ENCODE results near the gene RHBG. TPM values are rescaled to one million over a fixed set of nuclear protein-coding genes. Genes with fewer than 3 reads are reported as not detected.

Gene RHBG
- polyA plus RNA-seq, 1 experiment = not detected

GRCh38 chr1:156430866-156431265, 61.9 kb downstream of the RHBG start:
- DNase-seq (ENCODE audit: low read depth, low spot score) = no peak
- ChIA-PET CTCF (interaction anchor here (1.1 to 2.4 kb wide), 3 partner anchors 15 to 45 kb away, joined by 6 to 13 read pairs (median 11); no protein-coding TSS in a partner anchor), POLR2A (no interaction called here)
- H3K4me3 ChIP-seq (ENCODE audit: low read depth, low read length) = no peak overlapping the region
- peaks cover 96% of the 10 kb centered on the region for H3K27me3 ChIP-seq (ENCODE audit: control insufficient read depth, insufficient read depth, low read length)
- TF ChIP-seq CTCF (IDR thresholded peaks at IDR 0.05; ENCODE audit: low read depth, low read length) = no peak
- H3K9me3 ChIP-seq (ENCODE audit: control insufficient read depth, insufficient read depth, low read length) = no peaks in the 10 kb centered on the region; the same call in 1 of the 2 replicates
- H3K27ac ChIP-seq (ENCODE audit: low read depth, low read length) = no peak overlapping the region

GRCh38 chr1:156431366-156431765, 62.4 kb downstream of the RHBG start:
- no peaks in the 10 kb centered on the region; the same call in 1 of the 2 replicates for H3K9me3 ChIP-seq (ENCODE audit: control insufficient read depth, insufficient read depth, low read length)
- no peak for TF ChIP-seq CTCF (IDR thresholded peaks at IDR 0.05; ENCODE audit: low read depth, low read length)
- no peak for DNase-seq (ENCODE audit: low read depth, low spot score)
- ChIA-PET POLR2A (no interaction called here), CTCF (interaction anchor here (1.1 to 4.6 kb wide), 3 partner anchors 15 to 45 kb away, joined by 6 to 27 read pairs (median 11); no protein-coding TSS in a partner anchor)
- no peak overlapping the region for H3K27ac ChIP-seq (ENCODE audit: low read depth, low read length)
- H3K4me3 ChIP-seq (ENCODE audit: low read depth, low read length) = no peak overlapping the region
- peaks cover 95% of the 10 kb centered on the region for H3K27me3 ChIP-seq (ENCODE audit: control insufficient read depth, insufficient read depth, low read length)

DNA sequence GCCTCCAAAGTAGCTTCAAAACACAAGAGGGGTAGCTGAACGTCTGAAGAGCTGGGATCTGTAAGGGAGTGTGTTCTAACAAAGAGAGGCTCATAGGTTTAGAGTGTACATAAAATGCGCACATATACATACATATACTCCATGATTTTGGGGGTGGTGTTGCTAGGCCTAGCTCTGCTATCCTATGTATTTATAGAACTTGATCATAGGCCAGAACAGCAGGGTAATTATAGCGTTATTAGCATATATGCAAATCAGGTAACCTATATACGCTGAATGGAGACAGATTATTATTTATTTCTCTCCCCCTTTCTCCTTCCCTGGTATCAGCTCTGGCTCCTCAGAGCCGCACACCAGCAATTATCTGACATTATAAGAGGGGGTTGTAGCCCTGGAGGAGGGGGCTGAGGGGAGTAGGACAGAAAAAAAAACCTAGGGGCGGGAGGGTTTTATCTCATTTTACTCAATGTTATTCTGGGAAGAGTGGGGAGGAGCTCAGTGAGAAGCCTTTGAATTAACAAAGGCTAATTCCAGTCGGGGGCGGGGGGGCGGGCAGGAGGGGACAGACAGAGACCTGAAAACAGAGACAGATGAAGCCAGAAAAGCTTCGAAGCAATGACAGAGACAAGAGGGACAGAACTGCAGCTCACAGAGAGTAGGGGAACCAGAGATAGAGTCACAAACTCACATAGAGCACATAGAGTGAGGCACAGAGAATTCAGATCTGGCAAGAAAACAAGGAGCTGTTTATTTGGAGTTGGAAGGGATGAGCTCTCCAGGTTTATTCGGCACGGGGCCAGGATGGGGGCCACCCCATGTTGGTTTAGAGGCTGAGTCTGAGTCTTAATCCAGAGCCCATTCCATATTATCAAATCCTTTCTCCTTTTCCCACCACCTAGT, 63.0 kb downstream of the RHBG start:
- H3K4me3 ChIP-seq (ENCODE audit: low read depth, low read length) = no peak overlapping the region
- peaks cover 95% of the 10 kb centered on the region for H3K27me3 ChIP-seq (ENCODE audit: control insufficient read depth, insufficient read depth, low read length)
- TF ChIP-seq CTCF (IDR thresholded peaks at IDR 0.05; ENCODE audit: low read depth, low read length) = no peak
- POLR2A ChIA-PET = interaction anchor here (0.6 kb wide), 1 partner anchor 40 kb away, joined by 6 read pairs; no protein-coding TSS in a partner anchor
- H3K9me3 ChIP-seq (ENCODE audit: control insufficient read depth, insufficient read depth, low read length) = no peaks in the 10 kb centered on the region; the same call in 1 of the 2 replicates
- H3K27ac ChIP-seq (ENCODE audit: low read depth, low read length) = no peak overlapping the region
- CTCF ChIA-PET = interaction anchor here (0.6 to 4.6 kb wide), 4 partner anchors 14 to 46 kb away, joined by 3 to 27 read pairs (median 9); no protein-coding TSS in a partner anchor
- no peak for DNase-seq (ENCODE audit: low read depth, low spot score)

- Histone ChIP-seq H3K4me3 (ENCODE audit: low read depth, low read length) (no peak overlapping the region), H3K9me3 (ENCODE audit: control insufficient read depth, insufficient read depth, low read length) (no peaks in the 10 kb centered on the region; the same call in 1 of the 2 replicates), H3K27me3 (ENCODE audit: control insufficient read depth, insufficient read depth, low read length) (peaks cover 96% of the 10 kb centered on the region), H3K27ac (ENCODE audit: low read depth, low read length) (no peak overlapping the region)
- no peak for DNase-seq (ENCODE audit: low read depth, low spot score)
- CTCF ChIA-PET = interaction anchor here (1.5 to 4.6 kb wide), 2 partner anchors 13 to 47 kb away, joined by 12 to 27 read pairs; no protein-coding TSS in a partner anchor
- no peak for TF ChIP-seq CTCF (IDR thresholded peaks at IDR 0.05; ENCODE audit: low read depth, low read length)
- POLR2A ChIA-PET = interaction anchor here (0.6 kb wide), 1 partner anchor 40 kb away, joined by 6 read pairs; no protein-coding TSS in a partner anchor
Observed at GRCh38 chr1:156432669-156433018, 63.6 kb downstream of the RHBG start.

DNA sequence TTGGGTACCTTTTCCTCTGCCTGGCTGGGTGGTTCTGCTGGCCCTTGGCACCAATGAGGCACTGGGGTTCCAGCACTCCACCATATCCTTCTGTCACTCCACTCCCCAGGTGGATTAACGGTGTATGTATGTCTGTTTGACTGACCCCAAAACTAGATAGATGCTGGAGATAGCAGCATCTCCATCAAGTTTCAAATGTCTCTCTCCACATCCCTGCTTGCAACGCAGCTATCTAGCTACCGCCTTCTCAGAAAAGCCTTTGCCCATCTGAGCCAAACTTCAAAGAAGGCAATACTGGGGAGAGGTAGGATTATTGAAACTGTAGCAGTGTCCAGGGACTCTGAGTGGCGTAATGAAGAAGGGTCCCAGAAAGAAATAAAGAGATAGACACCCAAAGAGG, 64.0 kb downstream of the RHBG start:
- DNase-seq (ENCODE audit: low read depth, low spot score) = no peak
- Histone ChIP-seq H3K27me3 (ENCODE audit: control insufficient read depth, insufficient read depth, low read length) (peaks cover 96% of the 10 kb centered on the region), H3K4me3 (ENCODE audit: low read depth, low read length) (no peak overlapping the region), H3K27ac (ENCODE audit: low read depth, low read length) (no peak overlapping the region), H3K9me3 (ENCODE audit: control insufficient read depth, insufficient read depth, low read length) (no peaks in the 10 kb centered on the region; the same call in 1 of the 2 replicates)
- POLR2A ChIA-PET = no interaction called here
- TF ChIP-seq CTCF (IDR thresholded peaks at IDR 0.05; ENCODE audit: low read depth, low read length) = no peak
- CTCF ChIA-PET = interaction anchor here (1.5 to 4.6 kb wide), 2 partner anchors 13 to 47 kb away, joined by 12 to 27 read pairs; no protein-coding TSS in a partner anchor

Data from AG04450 (cell line).